H1 (cell line): ENCODE data around the gene SEMA4D. TPM values are rescaled to one million over a fixed set of nuclear protein-coding genes. Genes with fewer than 3 reads are reported as not detected.

Source experiments
- CTCF ChIA-PET: fragments of 300-600 bp; sonication (Branson Sonifier 250); formaldehyde crosslinking; loops from one replicate; lab custom pipeline; 2021; ENCODE audit not compliant: partially characterized antibody; lab: Charles Lee
- POLR2A ChIA-PET: fragments of 300-600 bp; sonication (Branson Sonifier 250); formaldehyde crosslinking; loops from one replicate; lab custom pipeline; 2021; ENCODE audit warnings: inconsistent platforms; ENCODE audit not compliant: partially characterized antibody; lab: Charles Lee
- DNase-seq, 2 experiments: peaks; one replicate each; pipeline versions ENCODE4 v3.0.0 to v3.0.0-alpha.2; 2010 to 2022; ENCODE audit warnings: low spot score in 2 of 2, low read depth in 1 of 2, mixed read lengths in 1 of 2
- FAIRE-seq: peaks from 2 replicates; lab custom pipeline; 2011; peaks lifted over from hg19 to GRCh38; lab: Jason Lieb, UNC
- H2AFZ ChIP-seq: 2 replicates; pipeline ENCODE4 v1.8.1; 2012; ENCODE audit warnings: low read length, inconsistent platforms
- H2AK5ac ChIP-seq: 2 replicates; pipeline ENCODE4 v1.6.1; 2013; ENCODE audit warnings: low read depth, low read length
- H2BK120ac ChIP-seq: replicated peaks from 2 replicates; pipeline ENCODE3; 2013; ENCODE audit warnings: low read depth, low read length, inconsistent platforms
- H2BK12ac ChIP-seq: 2 replicates; pipeline ENCODE4 v1.6.1; 2013; ENCODE audit warnings: low read depth, low read length
- H2BK15ac ChIP-seq: 2 replicates; pipeline ENCODE4 v1.6.1; 2013; ENCODE audit warnings: low read length
- H2BK20ac ChIP-seq: 2 replicates; pipeline ENCODE4 v1.6.1; 2013; ENCODE audit warnings: low read length
- H2BK5ac ChIP-seq: 2 replicates; pipeline ENCODE4 v1.6.1; 2013; ENCODE audit warnings: low read depth, low read length
- H3K14ac ChIP-seq: 2 replicates; pipeline ENCODE4 v1.6.1; 2013; ENCODE audit warnings: inconsistent platforms; ENCODE audit not compliant: insufficient read length
- H3K18ac ChIP-seq: 2 replicates; pipeline ENCODE4 v1.6.1; 2013; ENCODE audit warnings: low read length; ENCODE audit errors: extremely low read depth
- H3K23ac ChIP-seq: 2 replicates; pipeline ENCODE4 v1.6.1; 2013; ENCODE audit warnings: inconsistent platforms; ENCODE audit not compliant: insufficient read length
- H3K23me2 ChIP-seq: 2 replicates; pipeline ENCODE4 v1.6.1; 2013; ENCODE audit warnings: low read depth, low read length
- H3K27ac ChIP-seq: 2 replicates; pipeline ENCODE4 v1.6.1; 2011; ENCODE audit warnings: low read depth, low read length, inconsistent platforms
- H3K27me3 ChIP-seq, 4 experiments: replicated peaks in 1 of 4; 1 replicate in 1 of 4; 2 replicates in 3 of 4; pipeline versions ENCODE4 v1.6.1 to v1.8.1; 2011 to 2013; ENCODE audit warnings: low read length in 3 of 4, mild to moderate bottlenecking in 3 of 4, inconsistent platforms in 2 of 4, mixed read lengths in 2 of 4, moderate library complexity in 1 of 4; ENCODE audit not compliant: control insufficient read depth in 3 of 4, insufficient read depth in 3 of 4; ENCODE audit errors: extremely low read depth in 1 of 4
- H3K36me3 ChIP-seq, 4 experiments: 2 replicates each; pipeline versions ENCODE4 v1.6.1 to v1.8.1; 2011 to 2013; ENCODE audit warnings: mild to moderate bottlenecking in 4 of 4, low read length in 3 of 4, moderate library complexity in 2 of 4, control low read depth in 1 of 4, inconsistent platforms in 1 of 4; ENCODE audit not compliant: insufficient read depth in 4 of 4, control insufficient read depth in 2 of 4
- H3K4ac ChIP-seq: replicated peaks from 2 replicates; pipeline ENCODE3; 2013; ENCODE audit warnings: low read length, low read depth, mixed read lengths, inconsistent platforms; ENCODE audit not compliant: insufficient read length
- H3K4me1 ChIP-seq, 4 experiments: replicated peaks in 1 of 4; 1 replicate in 1 of 4; 2 replicates in 3 of 4; pipeline versions ENCODE4 v1.6.1 to v1.8.1; 2011 to 2013; ENCODE audit warnings: low read length in 3 of 4, inconsistent platforms in 2 of 4, mixed read lengths in 1 of 4; ENCODE audit not compliant: insufficient read depth in 4 of 4, control insufficient read depth in 3 of 4
- H3K4me2 ChIP-seq, 2 experiments: 2 replicates each; pipeline versions ENCODE4 v1.6.1 to v1.8.1; 2011 to 2013; ENCODE audit warnings: low read depth in 2 of 2, low read length in 2 of 2, control low read depth in 1 of 2, inconsistent platforms in 1 of 2, mild to moderate bottlenecking in 1 of 2; ENCODE audit not compliant: insufficient read depth in 1 of 2
- H3K4me3 ChIP-seq, 4 experiments: fragments of 200-600, 300-600 bp in 1 of 4; sonication (generic), shearing (Covaris generic), sonication (Bioruptor Twin) in 1 of 4; 2 replicates each; pipeline versions ENCODE4 v1.5.1 to v1.8.1; 2011 to 2016; ENCODE audit warnings: low read length in 4 of 4, low read depth in 3 of 4, control low read depth in 2 of 4, inconsistent platforms in 2 of 4, mild to moderate bottlenecking in 2 of 4, mixed read lengths in 1 of 4, moderate library complexity in 1 of 4; ENCODE audit not compliant: insufficient read depth in 2 of 4; ENCODE audit errors: extremely low read depth in 1 of 4
- H3K56ac ChIP-seq: replicated peaks from 2 replicates; pipeline ENCODE3; 2013; ENCODE audit warnings: low read depth, mild to moderate bottlenecking, mixed read lengths, low read length, inconsistent platforms; ENCODE audit not compliant: insufficient read length
- H3K79me1 ChIP-seq: 2 replicates; pipeline ENCODE4 v1.6.1; 2013; ENCODE audit warnings: low read depth, low read length, control low read depth
- H3K79me2 ChIP-seq, 2 experiments: 2 replicates each; pipeline versions ENCODE4 v1.6.1 to v1.8.1; 2012 to 2013; ENCODE audit warnings: low read length in 2 of 2, mild to moderate bottlenecking in 2 of 2, inconsistent platforms in 1 of 2; ENCODE audit not compliant: insufficient read depth in 2 of 2, control insufficient read depth in 1 of 2
- H3K9ac ChIP-seq, 4 experiments: replicated peaks in 1 of 4; 1 replicate in 1 of 4; 2 replicates in 3 of 4; pipeline versions ENCODE4 v1.6.1 to v1.8.1; 2011 to 2013; ENCODE audit warnings: low read depth in 3 of 4, low read length in 3 of 4, control low read depth in 2 of 4, mild to moderate bottlenecking in 2 of 4, moderate library complexity in 2 of 4, inconsistent platforms in 1 of 4; ENCODE audit errors: extremely low read depth in 1 of 4
- H3K9me3 ChIP-seq, 2 experiments: 2 replicates each; pipeline versions ENCODE4 v1.6.1 to v1.8.1; 2012 to 2013; ENCODE audit warnings: mild to moderate bottlenecking in 2 of 2, moderate library complexity in 2 of 2, control low read depth in 1 of 2, inconsistent platforms in 1 of 2, low read depth in 1 of 2, low read length in 1 of 2, mixed read lengths in 1 of 2; ENCODE audit not compliant: insufficient read depth in 2 of 2
- H4K20me1 ChIP-seq, 2 experiments: replicated peaks in 1 of 2; 2 replicates each; pipeline versions ENCODE3 to v1.8.1; 2011 to 2013; ENCODE audit warnings: inconsistent platforms in 2 of 2, low read length in 2 of 2, mild to moderate bottlenecking in 1 of 2; ENCODE audit not compliant: insufficient read depth in 2 of 2, control insufficient read depth in 1 of 2
- H4K5ac ChIP-seq: 2 replicates; pipeline ENCODE4 v1.6.1; 2013; ENCODE audit warnings: low read length, low read depth, mixed read lengths, inconsistent platforms; ENCODE audit not compliant: insufficient read length
- H4K8ac ChIP-seq: 2 replicates; pipeline ENCODE4 v1.8.0; 2013; ENCODE audit warnings: mild to moderate bottlenecking, moderate library complexity, low read length, inconsistent platforms; ENCODE audit not compliant: insufficient read depth; ENCODE audit errors: extremely low read depth
- H4K91ac ChIP-seq: replicated peaks from 2 replicates; pipeline ENCODE3; 2013; ENCODE audit warnings: low read length, mixed read lengths, inconsistent platforms; ENCODE audit not compliant: insufficient read length
- JUN ChIP-seq: IDR thresholded peaks from 2 replicates; pipeline ENCODE4 v1.6.1; 2011; ENCODE audit warnings: low read depth, mild to moderate bottlenecking, improper control_type of control experiment, low read length
- KDM1A ChIP-seq: fragments of 200-600, 300-600 bp; sonication (generic); IDR thresholded peaks from 2 replicates; pipeline ENCODE4 v1.7.1; 2016; ENCODE audit warnings: mild to moderate bottlenecking, low read length, borderline replicate concordance
- RBBP5 ChIP-seq: IDR thresholded peaks from 2 replicates; pipeline ENCODE4 v1.7.1; 2012; ENCODE audit warnings: low read depth, mild to moderate bottlenecking, inconsistent platforms, low read length, moderate library complexity, borderline replicate concordance
- TCF12 ChIP-seq: IDR thresholded peaks from 2 replicates; pipeline ENCODE4 v1.6.1; 2011; ENCODE audit warnings: low read depth, mild to moderate bottlenecking, low read length
- ZNF274 ChIP-seq: IDR thresholded peaks from 2 replicates; pipeline ENCODE4 v1.7.0; 2012; ENCODE audit warnings: low read length, borderline replicate concordance; ENCODE audit errors: extremely low read depth
- WGBS, 2 experiments: shearing (Covaris generic) in 1 of 2; methylation state at CpG; one replicate each; pipeline versions ENCODE4 v1.1.6 to v1.1.7; 2013 to 2015; ENCODE audit warnings: low lambda C conversion rate in 2 of 2, mixed read lengths in 2 of 2, inconsistent platforms in 1 of 2, low coverage in 1 of 2, missing lambda C conversion rate in 1 of 2; ENCODE audit not compliant: insufficient replicate concordance in 2 of 2, insufficient coverage in 1 of 2, insufficient read length in 1 of 2; ENCODE audit errors: extremely low coverage in 1 of 2, missing lambda C conversion rate in 1 of 2; 5-methylcytosine and 5-hydroxymethylcytosine counted together
- polyA plus RNA-seq, 7 experiments: library from polyadenylated mRNA; depleted of rRNA in 3 of 7; stranded (reverse) in 5 of 7; unstranded in 2 of 7; fragments of >200 nt in 5 of 7; fragments of 200-250 nt in 2 of 7; gene quantifications; 1 replicate in 5 of 7; 2 replicates in 1 of 7; 4 replicates in 1 of 7; pipeline versions ENCODE4 v1.2.1 to v1.2.3, GENCODE V29; 2011 to 2013; ENCODE audit warnings: missing spikeins in 2 of 7, mixed read lengths in 2 of 7
- total RNA-seq: library from RNA; stranded (reverse); fragmentation: NEBNext Ultra II Directional; extraction: Animal tissue kit (Norgen Biotek cat#: 25700); gene quantifications from 2 replicates; pipeline ENCODE4 v1.2.1, GENCODE V29; 2021

SEMA4D gene
- total and polyA plus RNA-seq, 2 of the 8 experiments (the other 6 are each of a cell fraction or from before 2014, with no cell fraction given) = 21.0 to 70.4 TPM

GRCh38 chr9:89414670-89415324, 83.1 kb downstream of the SEMA4D start:
- Histone ChIP-seq H3K27me3 (no peaks in the 10 kb centered on the region; a peak in 1 of 7 replicates), H3K4me3 (no peak overlapping the region), H3K4me1 (peaks cover 10 to 24% (median 19%) of the 10 kb centered on the region in 4 experiments), H2BK12ac (no peak overlapping the region), H3K14ac (no peak overlapping the region), H3K79me1 (peaks cover 13% of the 10 kb centered on the region; the same call in 1 of the 2 replicates), H3K9me3 (peaks cover 0 to 3% of the 10 kb centered on the region in 2 experiments; a peak in 1 of 4 replicates), H4K20me1 (peaks cover 4 to 12% of the 10 kb centered on the region in 2 experiments), H3K27ac (no peak overlapping the region), H3K18ac (no peak overlapping the region; the same call in 1 of the 2 replicates), H4K5ac (no peak overlapping the region), H3K4ac (no peak overlapping the region), H2BK15ac (no peak overlapping the region), H2AFZ (no peak overlapping the region), H3K23me2 (peaks cover 5% of the 10 kb centered on the region; the same call in 1 of the 2 replicates), H3K4me2 (no peak overlapping the region), H3K56ac (no peak overlapping the region), H3K79me2 (peaks cover 0 to 26% of the 10 kb centered on the region in 2 experiments; a peak in 2 of 4 replicates), H4K8ac (no peak overlapping the region), H2BK20ac (no peak overlapping the region), H2BK5ac (no peak overlapping the region), H3K23ac (no peak overlapping the region), H3K9ac (no peak overlapping the region), H2BK120ac (no peak overlapping the region), H2AK5ac (no peak overlapping the region), H4K91ac (no peak overlapping the region), H3K36me3 (peaks cover 0 to 3% (median 0%) of the 10 kb centered on the region in 4 experiments; a peak in 1 of 8 replicates)
- TF ChIP-seq TCF12 = no peak
- no peak for TF ChIP-seq KDM1A
- TF ChIP-seq RBBP5 = no peak
- TF ChIP-seq JUN = no peak
- TF ChIP-seq ZNF274 = no peak
- 86% methylated on average over 9 of the region's 9 CpGs; no CpG with 5 or more reads in 1 of the 2 experiments for WGBS, 2 experiments
- FAIRE-seq = no peak
- CTCF ChIA-PET = interaction anchor here (1.1 to 4.0 kb wide), 2 partner anchors 14 to 178 kb away, joined by 4 to 19 read pairs; no protein-coding TSS in a partner anchor
- POLR2A ChIA-PET = no interaction called here
- DNase-seq = no peak
